Ovary (tissue), 9 donors: ENCODE results near the gene TLX2. TPM values are rescaled to one million over a fixed set of nuclear protein-coding genes. Genes with fewer than 3 reads are reported as not detected.

Source experiments
- DNase-seq, 5 donors: peaks; one replicate each; pipeline ENCODE4 v3.0.0-alpha.2; 2019 to 2020
- H3K27ac ChIP-seq, 2 donors: fragments of 200-600 bp; one replicate each; pipeline versions ENCODE4 v1.5.1 to v1.8.0; 2019 to 2022
- H3K27me3 ChIP-seq: fragments of 200-600 bp; one replicate; pipeline ENCODE4 v1.8.0; 2022
- H3K36me3 ChIP-seq: fragments of 200-600 bp; sonication (generic); one replicate; pipeline ENCODE4 v1.5.1; 2019
- H3K4me1 ChIP-seq: one replicate; pipeline ENCODE4 v1.8.1; 2013; ENCODE audit warnings: mild to moderate bottlenecking, moderate library complexity; ENCODE audit not compliant: insufficient read depth
- H3K4me3 ChIP-seq: fragments of 200-600 bp; sonication (generic); one replicate; pipeline ENCODE4 v1.5.1; 2017
- H3K9me3 ChIP-seq, 2 donors: fragments of 200-600 bp in 1 of 2; sonication (generic) in 1 of 2; one replicate each; pipeline versions ENCODE4 v1.5.1 to v1.8.1; 2013 to 2019; ENCODE audit warnings: mild to moderate bottlenecking in 1 of 2, moderate library complexity in 1 of 2
- CTCF ChIP-seq, 3 donors: fragments of 450-650 bp in 2 of 3; fragments of 200-600 bp in 1 of 3; IDR thresholded peaks; one replicate each; pipeline versions ENCODE4 v1.5.1 to v1.8.0; 2016 to 2022; ENCODE audit warnings: antibody characterized with exemption in 3 of 3, mild to moderate bottlenecking in 1 of 3
- EP300 ChIP-seq: sonication (generic); formaldehyde crosslinking; IDR thresholded peaks from one replicate; pipeline ENCODE4 v1.6.1; 2017; ENCODE audit warnings: antibody characterized with exemption
- POLR2A ChIP-seq: fragments of 450-650 bp; IDR thresholded peaks from one replicate; pipeline ENCODE4 v1.6.1; 2017; ENCODE audit warnings: antibody characterized with exemption, mild to moderate bottlenecking, moderate library complexity
- WGBS, 3 donors: extraction: QIAGEN DNeasy Blood & Tissue Kit in 1 of 3; methylation state at CpG; one replicate each; pipeline versions ENCODE4 v1.1.5 to v1.1.7; 2013 to 2017; 5-methylcytosine and 5-hydroxymethylcytosine counted together
- intact Hi-C, 4 donors: fragments of 100-400 bp; cut with DNase I; formaldehyde crosslinking; loops; one replicate each; pipeline versions ENCODE4 v1.11.0 to v1.15.1; 2022 to 2023
- polyA plus RNA-seq, 2 donors: library from polyadenylated mRNA; stranded (reverse); fragments of 200-250 nt in 1 of 2; fragments of 350-450 nt in 1 of 2; fragmentation: Illumina TruSeq in 1 of 2; extraction: RNeasy Lipid Tissue Mini Kit (QIAGEN cat#74804) in 1 of 2; gene quantifications; one replicate each; pipeline ENCODE4 v1.2.3, GENCODE V29; 2013 to 2014
- total RNA-seq, 7 donors: library from RNA; depleted of rRNA in 2 of 7; stranded (reverse); fragments of >200 nt in 2 of 7; fragmentation: NEBNext Ultra II Directional in 3 of 7; extraction: Animal tissue kit (Norgen Biotek cat#: 25700) in 3 of 7; gene quantifications; one replicate each; pipeline versions ENCODE4 v1.1.0 to v1.2.4, GENCODE V29; 2016 to 2023
- donor health status: DM: no; HTN: no; CAD: no; lungs with moderate emphysema.
- donor health status: DM: no; HTN: no; CAD: no.
- donor health status: Bipolar disorder and iron deficiency.
- donor health status: DM: yes; HTN: yes; CAD: no.
- donor health status: DM: no; HTN: no; CAD: no.
- donor health status: DM: yes; HTN: yes; CAD: no.

Gene TLX2
- total and polyA plus RNA-seq, 9 donors = not detected

GRCh38 chr2:74499267-74499939 is 14.8 kb upstream of the TLX2 start, which contains the start of gene LBX2:
Gene LBX2, minus strand, starts transcription at chr2:74499603. Its CDS starts 66 bp downstream, at chr2:74499537.
- Histone ChIP-seq H3K27ac (no peak within 1 kb of the TSS), H3K4me1 (peaks cover 2% of the 10 kb centered on the region), H3K36me3 (no peaks in the 10 kb centered on the region), H3K27me3 (no peaks in the 10 kb centered on the region), H3K4me3 (no peak within 1 kb of the TSS), H3K9me3 (no peaks in the 10 kb centered on the region)
- intact Hi-C loops = no loop called here
- DNase-seq = no peak
- 2 to 4% (median 3%) methylated on average over 65 of the region's 65 CpGs for WGBS, 3 donors
- TF ChIP-seq POLR2A = no peak
- no peak for TF ChIP-seq CTCF (IDR thresholded peaks at IDR 0.05)
- TF ChIP-seq EP300 = no peak

DNA sequence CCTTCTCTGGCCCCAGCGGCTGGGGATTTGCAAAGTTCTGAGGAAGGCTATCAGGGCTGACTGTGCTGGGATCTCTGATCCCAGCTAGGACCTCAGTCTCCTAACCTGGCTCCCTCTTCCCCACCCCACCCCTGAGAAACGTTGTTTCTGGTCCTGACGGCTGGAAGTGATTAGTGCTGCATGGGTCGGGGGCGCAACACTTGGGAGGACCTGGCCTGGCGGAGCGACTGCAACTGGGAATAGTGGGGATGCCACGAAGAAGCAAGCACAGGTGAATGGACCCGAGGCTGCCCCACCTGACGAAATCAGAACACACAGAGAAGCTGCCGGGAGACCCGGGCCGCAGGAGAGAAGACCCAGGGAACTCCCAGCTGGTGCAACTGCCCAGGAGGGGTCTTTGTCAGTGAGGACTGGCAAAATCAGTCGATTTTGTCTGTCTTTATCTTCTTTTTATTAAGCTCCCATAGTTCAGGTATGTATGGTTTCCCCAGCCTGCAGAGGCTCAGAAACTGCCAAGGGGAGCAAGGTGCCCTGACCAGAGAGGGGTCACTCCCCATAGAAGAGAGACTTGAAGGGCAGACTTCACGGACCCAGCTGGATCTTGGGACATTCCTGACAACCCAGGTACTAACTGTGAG is 14.2 kb upstream of the TLX2 start:
- no peak for DNase-seq
- WGBS, 3 donors = 43 to 54% (median 46%) methylated on average over 15 of the region's 15 CpGs
- TF ChIP-seq CTCF (IDR thresholded peaks at IDR 0.05) (no peak), EP300 (no peak), POLR2A (no peak)
- Histone ChIP-seq H3K9me3 (no peaks in the 10 kb centered on the region), H3K4me3 (no peak overlapping the region), H3K27me3 (no peaks in the 10 kb centered on the region), H3K36me3 (no peaks in the 10 kb centered on the region), H3K4me1 (peaks cover 2% of the 10 kb centered on the region), H3K27ac (no peak overlapping the region)
- intact Hi-C loops = loop anchor here in 1 of 4 donors (10.0 kb wide), 1 partner anchor 85 kb away; no protein-coding TSS in a partner anchor

DNA sequence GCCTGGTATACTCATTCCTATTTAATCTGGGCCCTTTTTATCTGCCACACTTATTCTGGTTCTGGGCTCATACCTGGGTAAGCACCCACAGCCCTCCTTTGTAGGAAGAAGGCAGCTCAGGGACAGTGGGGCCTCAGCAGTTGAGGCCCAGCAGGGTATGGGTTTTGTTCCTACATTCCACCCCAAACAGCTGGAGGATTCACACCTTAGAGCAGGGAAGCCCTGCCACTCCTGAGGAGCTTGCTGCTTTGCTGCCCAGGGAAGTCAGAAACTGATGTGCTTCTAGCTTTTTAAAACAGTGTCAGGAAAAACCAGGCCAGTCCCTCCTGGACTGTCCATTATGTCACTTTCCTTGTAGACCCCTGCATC is 13.7 kb upstream of the TLX2 start:
- Histone ChIP-seq H3K9me3 (no peaks in the 10 kb centered on the region), H3K27me3 (no peaks in the 10 kb centered on the region), H3K36me3 (no peaks in the 10 kb centered on the region), H3K4me3 (no peak overlapping the region), H3K27ac (no peak overlapping the region), H3K4me1 (peaks cover 2% of the 10 kb centered on the region)
- no peak for TF ChIP-seq EP300
- no peak for TF ChIP-seq POLR2A
- no peak for TF ChIP-seq CTCF (IDR thresholded peaks at IDR 0.05)
- intact Hi-C loops = loop anchor here in 1 of 4 donors (10.0 kb wide), 1 partner anchor 84 kb away; no protein-coding TSS in a partner anchor
- no peak for DNase-seq

- H3K4me1 ChIP-seq = peaks cover 2% of the 10 kb centered on the region
- intact Hi-C loops = loop anchor here in 1 of 4 donors (10.0 kb wide), 1 partner anchor 83 kb away; no protein-coding TSS in a partner anchor
- H3K36me3 ChIP-seq = no peaks in the 10 kb centered on the region
- TF ChIP-seq CTCF (IDR thresholded peaks at IDR 0.05) (no peak), EP300 (no peak), POLR2A (no peak)
- 76 to 79% (median 78%) methylated on average over 18 of the region's 18 CpGs for WGBS, 3 donors
- H3K27ac ChIP-seq = no peak overlapping the region
- no peak for DNase-seq
- no peaks in the 10 kb centered on the region for H3K9me3 ChIP-seq
- H3K4me3 ChIP-seq = no peak overlapping the region
- no peaks in the 10 kb centered on the region for H3K27me3 ChIP-seq
Observed at GRCh38 chr2:74501335-74502071, 12.7 kb upstream of the TLX2 start.
